Gastrocnemius medialis (tissue), 4 donors: ENCODE measurements around the gene EFCAB11.

Experiments
- POLR2A ChIP-seq, 2 donors: fragments of 450-650 bp; IDR thresholded peaks; one replicate each; pipeline ENCODE4 v1.6.1; 2017; ENCODE audit warnings: antibody characterized with exemption in 2 of 2, mild to moderate bottlenecking in 2 of 2, moderate library complexity in 2 of 2
- TF ChIP-seq, protein P1 (sequence below), 5 experiments: fragments of 450-650 bp in 3 of 5; fragments of 200-600 bp in 2 of 5; sonication (generic) in 2 of 5; IDR thresholded peaks in 4 of 5; conservative IDR thresholded peaks in 1 of 5; 1 replicate in 4 of 5; 2 replicates in 1 of 5; pipeline ENCODE4 v1.5.1; 2016 to 2019; ENCODE audit warnings: antibody characterized with exemption in 5 of 5, mild to moderate bottlenecking in 3 of 5, moderate library complexity in 3 of 5

DNA sequence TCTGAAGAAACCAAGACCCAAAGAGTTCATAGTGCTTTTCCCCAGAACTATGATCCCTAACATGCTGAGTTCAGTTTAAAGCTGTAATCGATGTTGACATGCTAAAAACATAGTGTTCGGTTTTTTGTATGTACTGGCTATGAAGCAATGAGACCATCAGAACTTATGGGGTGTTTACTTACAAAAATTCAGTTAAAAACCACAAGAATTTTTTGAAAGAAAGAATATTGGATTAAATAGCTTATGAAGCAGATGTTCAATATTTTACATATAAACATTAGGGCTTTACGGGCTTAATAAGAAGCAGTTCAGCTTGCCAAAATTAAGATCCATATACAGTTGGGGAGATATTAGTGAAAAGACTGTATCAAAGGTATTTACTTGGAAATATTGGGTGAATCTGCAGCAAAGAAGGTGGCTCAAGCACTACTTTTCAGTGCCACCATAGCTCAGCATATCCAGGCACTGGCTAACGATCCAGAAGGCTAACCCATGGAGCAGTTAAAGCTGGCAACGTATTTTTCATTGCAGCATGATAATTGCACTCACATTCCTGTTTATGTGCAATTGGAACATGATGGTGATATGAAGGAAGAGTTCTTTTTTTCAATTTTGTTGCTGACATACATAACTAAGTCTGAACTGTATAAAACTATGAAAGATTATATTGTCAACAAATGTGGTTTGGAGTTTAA, 125.9 kb downstream of the EFCAB11 start:
- TF ChIP-seq, protein P1, sequence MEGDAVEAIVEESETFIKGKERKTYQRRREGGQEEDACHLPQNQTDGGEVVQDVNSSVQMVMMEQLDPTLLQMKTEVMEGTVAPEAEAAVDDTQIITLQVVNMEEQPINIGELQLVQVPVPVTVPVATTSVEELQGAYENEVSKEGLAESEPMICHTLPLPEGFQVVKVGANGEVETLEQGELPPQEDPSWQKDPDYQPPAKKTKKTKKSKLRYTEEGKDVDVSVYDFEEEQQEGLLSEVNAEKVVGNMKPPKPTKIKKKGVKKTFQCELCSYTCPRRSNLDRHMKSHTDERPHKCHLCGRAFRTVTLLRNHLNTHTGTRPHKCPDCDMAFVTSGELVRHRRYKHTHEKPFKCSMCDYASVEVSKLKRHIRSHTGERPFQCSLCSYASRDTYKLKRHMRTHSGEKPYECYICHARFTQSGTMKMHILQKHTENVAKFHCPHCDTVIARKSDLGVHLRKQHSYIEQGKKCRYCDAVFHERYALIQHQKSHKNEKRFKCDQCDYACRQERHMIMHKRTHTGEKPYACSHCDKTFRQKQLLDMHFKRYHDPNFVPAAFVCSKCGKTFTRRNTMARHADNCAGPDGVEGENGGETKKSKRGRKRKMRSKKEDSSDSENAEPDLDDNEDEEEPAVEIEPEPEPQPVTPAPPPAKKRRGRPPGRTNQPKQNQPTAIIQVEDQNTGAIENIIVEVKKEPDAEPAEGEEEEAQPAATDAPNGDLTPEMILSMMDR (IDR thresholded peaks at IDR 0.05 in 4 of 5, conservative IDR thresholded peaks at IDR 0.05 in 1 of 5), result no peak
- TF ChIP-seq POLR2A (IDR thresholded peaks at IDR 0.05), result no peak
